Measurements from ENCODE around the gene IDH3B. TPM values are rescaled to one million over a fixed set of nuclear protein-coding genes. Genes with fewer than 3 reads are reported as not detected.
A peak's percentile ranks its signal among the peaks of the same experiment; 100 is the strongest.

Gene IDH3B
- total and polyA plus RNA-seq, 2 of the 8 experiments (the other 6 are each of a cell fraction or from before 2014, with no cell fraction given), result 110 to 167 TPM

DNA sequence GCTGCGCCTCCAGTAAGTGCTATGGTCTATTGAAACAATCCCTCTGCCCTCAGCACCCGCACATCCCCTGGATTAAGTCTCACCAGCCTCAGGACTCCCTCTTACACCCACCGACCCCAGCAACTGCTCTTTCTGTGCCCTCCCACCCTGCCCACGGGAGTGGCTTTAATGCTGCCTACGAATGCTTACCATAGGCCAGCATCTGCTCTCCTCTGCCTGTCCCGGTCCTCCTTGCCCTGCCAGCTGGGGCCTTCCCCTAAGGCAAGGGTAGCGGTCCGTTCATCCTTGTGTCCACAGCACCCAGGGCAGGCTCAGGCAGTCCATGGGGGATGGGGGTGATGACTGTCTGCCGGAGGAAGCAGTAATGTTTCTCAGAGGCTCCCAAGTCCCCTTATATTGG, 32.6 kb upstream of the IDH3B start:
- no peaks in the 10 kb centered on the region; a peak in 1 of 8 replicates for H3K36me3 ChIP-seq (ENCODE audit: control insufficient read depth in 2 of 4, insufficient read depth in 4 of 4, low read length in 3 of 4)
- CTCF ChIA-PET (ENCODE audit: partially characterized antibody), result interaction anchor here (6.5 to 8.4 kb wide), 3 partner anchors 8 to 57 kb away, joined by 58 to 75 read pairs (median 67); no protein-coding TSS in a partner anchor

More for the DNA sequence above, 32.6 kb upstream of the IDH3B start:
- no peak overlapping the region for H2BK20ac ChIP-seq (ENCODE audit: low read length)
- H2BK5ac ChIP-seq (ENCODE audit: low read depth, low read length), result no peak overlapping the region
- H3K23me2 ChIP-seq (ENCODE audit: low read depth, low read length), result peaks cover 3% of the 10 kb centered on the region; the same call in 1 of the 2 replicates
- H3K4ac ChIP-seq (replicated peaks; ENCODE audit: insufficient read length, low read depth, low read length), result no peak overlapping the region
- H4K5ac ChIP-seq (ENCODE audit: insufficient read length, low read depth, low read length), result no peak overlapping the region
- POLR2A ChIA-PET (ENCODE audit: partially characterized antibody), result interaction anchor here (1.4 kb wide), 1 partner anchor 44 kb away, joined by 3 read pairs; no protein-coding TSS in a partner anchor
- H3K9ac ChIP-seq (replicated peaks in 1 of 4; ENCODE audit: extremely low read depth in 1 of 4, low read depth in 3 of 4, low read length in 3 of 4), result no peak overlapping the region
- H4K8ac ChIP-seq (ENCODE audit: extremely low read depth, insufficient read depth, low read length), result no peak overlapping the region
- no peak overlapping the region for H3K27ac ChIP-seq (ENCODE audit: low read depth, low read length)
- no peak overlapping the region for H2AFZ ChIP-seq (ENCODE audit: low read length)
- TF ChIP-seq SRF (IDR thresholded peaks at IDR 0.05; ENCODE audit: low read depth, low read length) (no peak), FOSL1 (IDR thresholded peaks at IDR 0.05; ENCODE audit: insufficient read depth, low read depth, low read length) (no peak), ZNF274 (IDR thresholded peaks at IDR 0.05; ENCODE audit: borderline replicate concordance, extremely low read depth, low read length) (no peak)
- 95% methylated on average over 9 of the region's 9 CpGs; no CpG with 5 or more reads in 1 of the 2 experiments for whole genome bisulfite sequencing, 2 experiments (ENCODE audit: extremely low coverage in 1 of 2, insufficient coverage in 1 of 2, insufficient read length in 1 of 2, insufficient replicate concordance in 2 of 2, low coverage in 1 of 2, low lambda C conversion rate in 2 of 2, missing lambda C conversion rate in 1 of 2)
- H3K79me2 ChIP-seq (ENCODE audit: control insufficient read depth in 1 of 2, insufficient read depth in 2 of 2, low read length in 2 of 2), result no peaks in the 10 kb centered on the region
- DNase-seq (ENCODE audit: low read depth in 1 of 2, low spot score in 2 of 2) (peak in 1 of 2 experiments; percentile 34), FAIRE-seq (no peak)
- H3K4me2 ChIP-seq (ENCODE audit: insufficient read depth in 1 of 2, low read depth in 2 of 2, low read length in 2 of 2), result no peak overlapping the region
- no peak overlapping the region for H2BK15ac ChIP-seq (ENCODE audit: low read length)
- no peak overlapping the region for H4K91ac ChIP-seq (replicated peaks; ENCODE audit: insufficient read length, low read length)
- no peaks in the 10 kb centered on the region for H3K9me3 ChIP-seq (ENCODE audit: insufficient read depth in 2 of 2, low read depth in 1 of 2, low read length in 1 of 2)
- 0 out of 2 replicates have a peak overlapping the region, but pooled peaks have one; percentile 24 for H2AK5ac ChIP-seq (ENCODE audit: low read depth, low read length)
- H2BK120ac ChIP-seq (replicated peaks; ENCODE audit: low read depth, low read length), result no peak overlapping the region
- no peak overlapping the region for H3K56ac ChIP-seq (replicated peaks; ENCODE audit: insufficient read length, low read depth, low read length)
- H3K14ac ChIP-seq (ENCODE audit: insufficient read length), result no peak overlapping the region
- H3K4me1 ChIP-seq (replicated peaks in 1 of 4; ENCODE audit: control insufficient read depth in 3 of 4, insufficient read depth in 4 of 4, low read length in 3 of 4), result peaks cover 0 to 36% (median 23%) of the 10 kb centered on the region in 4 experiments; a peak in 6 of 7 replicates
- H3K23ac ChIP-seq (ENCODE audit: insufficient read length), result no peak overlapping the region
- H4K20me1 ChIP-seq (replicated peaks in 1 of 2; ENCODE audit: control insufficient read depth in 1 of 2, insufficient read depth in 2 of 2, low read length in 2 of 2), result peaks cover 5 to 9% of the 10 kb centered on the region in 2 experiments
- H2BK12ac ChIP-seq (ENCODE audit: low read depth, low read length), result no peak overlapping the region
- peaks cover 32 to 81% (median 66%) of the 10 kb centered on the region in 4 experiments for H3K27me3 ChIP-seq (replicated peaks in 1 of 4; ENCODE audit: control insufficient read depth in 3 of 4, extremely low read depth in 1 of 4, insufficient read depth in 3 of 4, low read length in 3 of 4)
- H3K4me3 ChIP-seq (ENCODE audit: extremely low read depth in 1 of 4, insufficient read depth in 2 of 4, low read depth in 3 of 4, low read length in 4 of 4), result no peak overlapping the region
- H3K79me1 ChIP-seq (ENCODE audit: low read depth, low read length), result no peaks in the 10 kb centered on the region
- H3K18ac ChIP-seq (ENCODE audit: extremely low read depth, low read length), result peak overlapping the region; percentile 60

Measured in H1 (cell line).